ACC112 (cell line): ENCODE results near the gene BOLA2.
A peak's percentile ranks its signal among the peaks of the same experiment; 100 is the strongest.
"Not testable (repeated sequence)": the region's sequence is repeated elsewhere in the genome, so short reads cannot be mapped to it uniquely, and the experiment has no call there.

Experiments used
- H2AFZ ChIP-seq: fragments of 200-600 bp; sonication (generic); one replicate; pipeline ENCODE4 v1.6.0; 2017; ENCODE audit warnings: antibody characterized with exemption, low read length; ENCODE audit not compliant: unreplicated experiment
- H3K27ac ChIP-seq: fragments of 200-600 bp; sonication (generic); 2 replicates; pipeline ENCODE4 v1.5.1; 2014; ENCODE audit warnings: low read depth, mild to moderate bottlenecking, antibody characterized with exemption, low read length, moderate library complexity
- H3K27me3 ChIP-seq: fragments of 200-600 bp; sonication (generic); 2 replicates; pipeline ENCODE4 v1.6.1; 2014; ENCODE audit warnings: mild to moderate bottlenecking, antibody characterized with exemption, low read length, moderate library complexity, mixed read lengths; ENCODE audit not compliant: insufficient read depth
- H3K36me3 ChIP-seq: fragments of 200-600 bp; sonication (generic); 2 replicates; pipeline ENCODE4 v1.6.1; 2016; ENCODE audit warnings: mild to moderate bottlenecking, antibody characterized with exemption, low read length, moderate library complexity, mixed read lengths; ENCODE audit not compliant: insufficient read depth
- H3K4me1 ChIP-seq: fragments of 200-600 bp; sonication (generic); one replicate; pipeline ENCODE4 v1.6.1; 2016; ENCODE audit warnings: low read length, mixed read lengths; ENCODE audit not compliant: insufficient read depth, unreplicated experiment, control insufficient read depth
- H3K4me3 ChIP-seq: fragments of 200-600 bp; sonication (generic); 2 replicates; pipeline ENCODE4 v1.5.1; 2014; ENCODE audit warnings: mild to moderate bottlenecking, low read depth, low read length
- H3K79me2 ChIP-seq: fragments of 200-600 bp; sonication (generic); one replicate; pipeline ENCODE4 v1.6.0; 2016; ENCODE audit warnings: low read length; ENCODE audit not compliant: control insufficient read depth, unreplicated experiment, insufficient read depth

Gene BOLA2

DNA sequence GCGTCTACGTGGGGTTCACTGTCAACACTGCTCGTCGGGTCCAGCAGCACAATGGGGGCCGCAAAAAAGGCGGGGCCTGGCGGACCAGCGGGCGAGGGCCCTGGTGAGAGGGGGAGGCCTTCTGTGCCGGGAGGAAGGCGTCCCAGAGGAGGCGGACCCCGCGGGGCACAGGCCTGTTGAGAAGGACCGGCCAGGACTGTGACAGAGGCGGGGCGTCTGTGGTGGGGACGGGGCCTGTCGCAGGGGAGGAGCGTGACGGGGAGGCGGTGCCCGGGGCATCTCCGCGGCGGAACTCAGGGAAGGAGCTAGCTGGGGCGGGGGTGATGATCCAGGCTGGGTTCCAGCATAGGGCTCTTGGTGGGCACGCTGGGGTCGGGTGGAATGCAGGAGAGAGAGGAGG, 677 bp upstream of the BOLA2 start:
- H3K27me3 ChIP-seq, H3K79me2 ChIP-seq, H3K36me3 ChIP-seq, H3K4me1 ChIP-seq, H3K27ac ChIP-seq, H3K4me3 ChIP-seq, H2AFZ ChIP-seq: not testable (repeated sequence)

DNA sequence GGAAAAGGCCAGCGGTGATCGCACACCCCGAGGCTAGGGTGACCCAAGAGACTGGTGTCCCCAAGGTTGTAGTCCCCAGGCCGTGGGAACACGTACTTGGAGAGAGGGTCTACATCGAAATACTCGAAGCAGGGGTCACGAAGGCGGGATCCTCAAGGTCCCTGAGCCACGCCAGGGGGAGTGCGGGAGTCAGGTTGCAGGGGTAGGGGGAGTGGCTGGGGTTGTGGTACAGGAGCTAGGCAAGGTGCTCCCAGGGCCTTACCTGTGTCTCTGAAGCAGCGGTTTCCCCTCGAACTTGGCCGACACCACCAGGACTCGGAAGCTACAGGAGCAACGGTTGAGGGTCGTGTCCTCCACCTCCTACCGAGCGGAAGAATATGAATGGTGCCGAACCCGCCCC, 397 bp downstream of the BOLA2 start:
- H3K27ac ChIP-seq, H3K4me1 ChIP-seq, H3K4me3 ChIP-seq, H2AFZ ChIP-seq, H3K36me3 ChIP-seq, H3K27me3 ChIP-seq, H3K79me2 ChIP-seq: not testable (repeated sequence)

- H3K27ac ChIP-seq, H3K4me3 ChIP-seq, H3K36me3 ChIP-seq, H3K4me1 ChIP-seq, H3K27me3 ChIP-seq, H3K79me2 ChIP-seq, H2AFZ ChIP-seq: not testable (repeated sequence)
Observed at GRCh38 chr16:29425390-29425789, 28.8 kb downstream of the BOLA2 start.

- H3K27ac ChIP-seq, H3K4me1 ChIP-seq, H3K4me3 ChIP-seq, H2AFZ ChIP-seq, H3K36me3 ChIP-seq, H3K27me3 ChIP-seq, H3K79me2 ChIP-seq: not testable (repeated sequence)
Observed at GRCh38 chr16:29423587-29423986, 30.6 kb downstream of the BOLA2 start.

DNA sequence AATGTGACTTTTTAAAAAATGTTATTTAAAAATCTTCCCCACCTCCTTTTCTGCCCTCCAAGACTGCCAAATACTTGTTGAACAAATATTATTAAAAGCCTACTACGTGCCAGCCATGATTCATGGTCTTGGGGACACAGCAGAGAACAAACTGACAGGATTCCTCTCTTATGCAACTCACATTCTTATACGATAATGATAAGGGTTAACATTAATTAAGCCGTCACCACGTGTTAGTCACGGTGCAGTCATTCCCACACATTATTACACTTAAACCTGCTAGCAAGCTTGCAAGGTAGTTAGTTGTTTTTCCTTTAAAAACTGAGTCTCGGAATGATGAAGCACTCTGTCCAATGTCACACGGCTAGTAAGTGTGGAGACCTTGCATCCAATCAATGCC, 48.9 kb downstream of the BOLA2 start:
- H3K4me1 ChIP-seq, H3K27me3 ChIP-seq, H2AFZ ChIP-seq, H3K79me2 ChIP-seq, H3K4me3 ChIP-seq, H3K36me3 ChIP-seq: not testable (repeated sequence)
- H3K27ac ChIP-seq, result peak overlapping the region; percentile 26; the same call in 1 of the 2 replicates
